ENCODE data around the gene OR8G5.

OR8G5 gene

DNA sequence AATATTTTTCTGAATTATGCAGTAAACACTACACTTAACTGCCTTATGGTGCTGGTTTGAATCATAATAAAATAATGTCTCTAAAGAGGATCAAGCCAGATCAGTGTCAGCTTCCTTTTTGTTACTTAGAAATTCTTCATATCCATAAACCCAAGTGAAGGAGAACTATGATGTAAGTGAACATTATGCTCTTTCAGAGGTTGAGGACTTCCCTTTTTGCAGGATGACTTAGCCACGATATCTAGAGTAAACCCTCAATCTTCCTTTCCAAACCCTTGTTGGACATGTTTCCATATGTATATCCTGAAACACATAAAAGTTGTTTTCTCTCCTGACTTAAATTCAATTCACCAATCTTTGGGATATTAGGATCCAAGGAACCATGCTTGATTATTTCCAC, 38.5 kb downstream of the OR8G5 start:
- no peak for DNase-seq

- DNase-seq, result no peak
These were observed 39.8 kb downstream of the OR8G5 start for GRCh38 chr11:124296016-124296415.

DNA sequence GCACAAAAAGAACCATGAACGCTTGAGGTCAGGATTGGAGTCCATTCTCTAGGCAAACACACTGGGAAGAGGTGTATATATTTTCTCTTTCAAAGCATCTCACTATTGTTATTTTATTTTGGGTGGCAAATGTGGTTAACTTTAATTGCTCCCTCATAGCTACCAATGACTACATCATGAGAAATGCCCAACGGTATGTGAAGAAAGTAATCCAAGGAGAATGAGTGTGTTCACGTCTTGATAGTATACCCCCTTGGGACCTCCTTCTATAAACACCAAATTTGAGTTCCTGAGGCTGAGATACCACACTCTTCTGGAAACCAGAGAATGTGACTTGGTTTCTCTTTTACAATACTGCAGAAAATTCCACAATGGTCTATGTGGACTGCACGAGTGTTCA, 41.7 kb downstream of the OR8G5 start:
- peak; percentile 63 for DNase-seq

DNA sequence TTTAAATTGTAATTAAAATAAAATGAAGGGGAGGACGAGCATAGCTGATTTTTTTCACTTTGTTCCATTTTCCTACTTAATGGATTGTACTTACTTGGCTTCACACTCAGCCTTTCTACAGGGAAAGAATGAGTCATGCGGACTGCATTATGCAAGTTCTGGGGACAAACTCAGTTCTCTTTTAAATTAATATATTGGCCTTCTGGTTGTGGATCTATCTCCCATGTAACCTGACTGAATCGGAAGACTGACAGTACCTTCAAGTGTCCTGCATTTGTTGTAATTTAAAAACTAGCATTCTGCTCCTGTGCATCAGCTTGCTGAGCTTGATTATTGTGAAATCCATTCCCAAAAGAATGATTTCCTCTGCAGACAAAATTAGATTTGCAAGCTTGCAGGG, 45.4 kb downstream of the OR8G5 start:
- peak; percentile 58 for DNase-seq

DNA sequence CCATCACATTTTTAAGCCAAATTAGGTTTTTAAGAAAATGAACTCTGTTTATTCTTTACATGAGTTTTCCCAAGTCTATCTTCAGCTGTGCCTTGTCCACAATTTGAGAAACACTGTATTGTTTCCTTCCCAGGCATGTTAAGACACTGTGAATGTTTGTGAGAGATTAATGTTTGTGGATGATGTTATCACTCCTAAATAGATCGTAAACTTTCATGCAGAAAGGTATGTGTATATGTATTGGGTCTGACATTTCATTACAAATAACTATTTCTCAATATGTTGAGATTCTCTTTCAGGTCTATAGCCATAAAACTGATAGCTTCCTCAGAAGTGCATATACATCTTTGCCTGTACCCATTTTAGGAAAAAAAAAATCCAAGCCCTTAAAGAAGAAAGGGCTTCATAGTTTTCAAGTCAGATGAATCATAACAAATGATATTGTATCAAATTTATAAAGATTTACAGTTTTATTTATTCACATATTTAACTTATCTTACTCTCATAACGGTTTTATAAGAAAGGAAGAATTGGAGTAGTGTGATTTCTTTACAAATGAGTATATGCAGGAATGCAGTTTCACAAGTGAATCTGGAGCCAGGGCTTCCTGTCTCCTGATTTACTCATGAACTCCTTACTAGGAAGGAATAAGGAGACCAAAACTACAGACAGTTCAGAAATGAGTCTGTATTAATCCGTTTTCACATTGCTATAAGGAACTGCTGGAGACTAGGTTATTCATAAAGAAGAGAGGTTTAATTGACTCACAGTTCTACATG, 46.4 kb downstream of the OR8G5 start:
- DNase-seq, result no peak

- DNase-seq, result no peak
These were observed 50.9 kb downstream of the OR8G5 start for GRCh38 chr11:124307093-124307492.

- peak; percentile 4 for DNase-seq
These were observed 54.5 kb downstream of the OR8G5 start for GRCh38 chr11:124310721-124311120.

DNA sequence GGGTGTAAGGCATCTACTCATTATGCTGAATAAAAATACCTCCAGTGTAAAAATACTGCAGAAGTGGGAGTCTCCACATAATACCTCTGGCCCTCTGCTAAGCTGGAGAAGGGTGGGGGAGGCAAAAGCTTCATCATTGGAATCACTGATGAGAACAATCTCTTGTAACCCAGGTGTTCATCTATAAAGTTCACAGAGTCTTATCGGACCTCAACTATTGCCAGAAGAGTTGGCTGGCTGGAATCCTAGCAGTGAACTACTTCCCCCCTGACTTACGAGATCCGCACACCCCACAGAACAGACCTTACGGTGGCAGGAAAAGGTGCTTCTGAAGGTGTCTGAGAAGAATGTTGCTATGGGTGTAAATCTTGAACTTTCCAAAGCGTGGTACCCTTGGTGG, 55.1 kb downstream of the OR8G5 start:
- no peak for DNase-seq

- no peak for DNase-seq
These were observed 55.5 kb downstream of the OR8G5 start for GRCh38 chr11:124311670-124312069.

- no peak for DNase-seq
These were observed 57.0 kb downstream of the OR8G5 start for GRCh38 chr11:124313131-124313530.

DNA sequence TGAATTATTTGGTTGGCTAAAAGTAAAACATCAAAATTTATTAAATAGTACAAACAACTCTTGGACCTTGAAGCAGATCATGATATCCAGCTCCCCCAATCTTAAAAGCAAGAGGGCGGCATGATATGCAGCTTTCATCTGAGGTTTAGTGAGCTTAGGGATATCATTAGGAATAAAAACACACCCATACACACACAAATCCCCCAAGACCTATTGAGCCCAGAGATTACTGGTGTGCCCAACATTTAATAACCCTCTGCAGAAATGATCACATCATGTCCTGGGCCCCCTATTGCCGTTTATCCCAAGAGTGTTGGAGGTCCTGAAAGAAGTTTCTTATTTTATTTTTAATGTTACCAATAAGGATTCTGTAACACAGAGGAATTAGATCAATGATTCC, 57.7 kb downstream of the OR8G5 start, which contains the start of gene OR8D1:
TSS of gene OR8D1 (minus strand) at position 101 of the 400 bp plus-strand sequence. CDS start 3,183 bp downstream, outside the sequence.
- DNase-seq, result no peak

DNA sequence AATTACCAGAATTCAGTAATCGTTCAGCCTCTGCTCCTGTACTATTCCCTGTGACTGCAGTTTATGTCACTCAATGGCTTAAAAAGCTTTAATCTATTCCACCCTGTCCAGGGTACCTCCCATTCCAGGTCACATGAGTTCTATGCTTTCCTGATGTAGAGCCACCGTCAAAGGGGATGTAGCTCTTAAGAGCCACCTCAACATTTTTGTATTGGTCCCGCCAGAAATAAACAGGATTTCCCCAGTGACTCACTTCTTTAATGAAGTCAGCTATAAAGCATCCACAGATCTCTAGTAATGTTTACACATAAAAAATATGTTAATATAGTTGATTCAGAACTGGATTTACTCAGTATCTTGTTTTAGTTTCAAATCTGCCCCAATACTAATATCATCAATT, 58.9 kb downstream of the OR8G5 start:
- peak; percentile 11 for DNase-seq
